HG02973 (cell line): ENCODE data around the gene NLRP13.

ENCODE experiments used
- ATAC-seq: cut with Tn5 transposase; IDR thresholded peaks from one replicate; pipeline ENCODE4 v1.9.1; 2021; ENCODE audit warnings: moderate library complexity; ENCODE audit not compliant: unreplicated experiment

The NLRP13 gene

GRCh38 chr19:55901369-55902079 lies 30.6 kb downstream of the NLRP13 start:
- no peak for ATAC-seq

GRCh38 chr19:55898911-55899310 lies 33.2 kb downstream of the NLRP13 start:
- ATAC-seq: no peak

GRCh38 chr19:55882626-55883025 lies 49.5 kb downstream of the NLRP13 start:
- ATAC-seq: no peak

DNA sequence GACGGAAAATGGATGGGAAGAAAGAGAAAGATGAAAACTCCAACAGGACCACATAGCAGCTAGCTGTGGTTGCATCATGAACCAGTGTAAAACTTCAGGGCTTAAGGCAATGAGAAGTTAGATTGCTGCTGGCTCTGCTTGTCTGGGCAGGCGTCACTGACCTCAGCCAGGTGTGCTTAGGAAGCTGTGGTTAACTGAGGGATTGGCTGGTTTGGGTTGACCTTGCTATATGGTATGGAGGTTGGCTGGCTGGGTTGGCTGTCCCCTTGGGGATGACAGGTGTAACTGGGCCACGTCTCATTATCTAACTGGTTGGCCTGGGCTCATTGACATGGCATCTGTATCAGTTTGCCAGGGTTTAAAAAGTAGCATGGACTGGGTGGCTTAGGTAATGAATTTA lies 54.9 kb downstream of the NLRP13 start:
- no peak for ATAC-seq

GRCh38 chr19:55870736-55871135 lies 61.4 kb downstream of the NLRP13 start:
- no peak for ATAC-seq

- no peak for ATAC-seq
These were observed 65.0 kb downstream of the NLRP13 start for GRCh38 chr19:55867101-55867500.

GRCh38 chr19:55866521-55866920 lies 65.6 kb downstream of the NLRP13 start:
- no peak for ATAC-seq

- no peak for ATAC-seq
These were observed 73.2 kb downstream of the NLRP13 start for GRCh38 chr19:55858969-55859368.

GRCh38 chr19:55858401-55858800 lies 73.7 kb downstream of the NLRP13 start:
- ATAC-seq: no peak

DNA sequence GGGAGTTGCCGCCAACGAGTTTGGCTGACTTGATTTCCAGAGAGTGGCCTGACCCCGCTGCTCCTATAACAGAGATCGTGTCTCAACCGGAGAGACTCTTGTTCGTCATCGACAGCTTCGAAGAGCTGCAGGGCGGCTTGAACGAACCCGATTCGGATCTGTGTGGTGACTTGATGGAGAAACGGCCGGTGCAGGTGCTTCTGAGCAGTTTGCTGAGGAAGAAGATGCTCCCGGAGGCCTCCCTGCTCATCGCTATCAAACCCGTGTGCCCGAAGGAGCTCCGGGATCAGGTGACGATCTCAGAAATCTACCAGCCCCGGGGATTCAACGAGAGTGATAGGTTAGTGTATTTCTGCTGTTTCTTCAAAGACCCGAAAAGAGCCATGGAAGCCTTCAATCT lies 74.2 kb downstream of the NLRP13 start:
- ATAC-seq: no peak

- ATAC-seq: no peak
These were observed 75.0 kb downstream of the NLRP13 start for GRCh38 chr19:55857149-55857548.

GRCh38 chr19:55855160-55855559 lies 77.0 kb downstream of the NLRP13 start:
- ATAC-seq: no peak
